HTERT RPE-1 (cell line): ENCODE results near the gene FXYD1.
"Not testable (repeated sequence)": the region's sequence is repeated elsewhere in the genome, so short reads cannot be mapped to it uniquely, and the experiment has no call there.

Experiments used
- in situ Hi-C: fragments of 300-500 bp; cut with MboI; formaldehyde crosslinking; loops from 4 replicates; pipeline ENCODE4 v1.14.3; 2020; ENCODE audit warnings: low sequenced_read_pairs

Gene FXYD1

GRCh38 chr19:35141837-35142605 is 3.4 kb downstream of the FXYD1 start:
- in situ Hi-C loops, result no loop called here

GRCh38 chr19:35142606-35143230 is 4.1 kb downstream of the FXYD1 start:
- in situ Hi-C loops, result no loop called here

DNA sequence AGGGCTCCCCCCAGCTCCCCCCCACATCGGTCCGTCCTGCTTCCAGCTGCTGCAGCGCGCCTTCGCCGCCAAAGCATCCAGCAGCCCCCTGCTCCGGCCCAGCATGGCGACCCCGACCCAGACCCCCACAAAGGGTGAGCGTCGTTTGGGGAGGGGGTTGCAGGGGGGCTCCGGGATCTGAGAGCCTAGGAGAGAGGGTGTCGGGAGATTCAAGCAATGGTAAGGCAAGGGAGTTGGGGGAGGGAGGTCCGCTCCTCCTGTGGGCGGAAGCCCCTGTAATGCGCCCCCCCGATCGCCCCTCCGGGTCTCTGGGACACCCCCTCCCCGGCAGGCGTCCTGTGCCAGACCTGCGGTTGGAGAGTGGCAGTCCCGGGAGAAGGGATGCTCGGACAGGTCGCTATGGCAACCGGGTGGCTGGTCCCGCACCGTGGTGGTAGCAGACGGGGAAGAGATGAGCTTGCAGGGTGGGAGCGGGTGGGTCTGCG is 4.6 kb downstream of the FXYD1 start, which contains the start of gene FXYD7:
FXYD7 (plus strand) TSS at position 25 of the 485 bp plus-strand sequence; CDS start at position 104, 79 bp downstream.
- in situ Hi-C loops, result no loop called here

- in situ Hi-C loops, result no loop called here
These were observed 5.2 kb downstream of the FXYD1 start for GRCh38 chr19:35143818-35144217.

- in situ Hi-C loops, result no loop called here
These were observed 5.6 kb downstream of the FXYD1 start for GRCh38 chr19:35144259-35144599.

DNA sequence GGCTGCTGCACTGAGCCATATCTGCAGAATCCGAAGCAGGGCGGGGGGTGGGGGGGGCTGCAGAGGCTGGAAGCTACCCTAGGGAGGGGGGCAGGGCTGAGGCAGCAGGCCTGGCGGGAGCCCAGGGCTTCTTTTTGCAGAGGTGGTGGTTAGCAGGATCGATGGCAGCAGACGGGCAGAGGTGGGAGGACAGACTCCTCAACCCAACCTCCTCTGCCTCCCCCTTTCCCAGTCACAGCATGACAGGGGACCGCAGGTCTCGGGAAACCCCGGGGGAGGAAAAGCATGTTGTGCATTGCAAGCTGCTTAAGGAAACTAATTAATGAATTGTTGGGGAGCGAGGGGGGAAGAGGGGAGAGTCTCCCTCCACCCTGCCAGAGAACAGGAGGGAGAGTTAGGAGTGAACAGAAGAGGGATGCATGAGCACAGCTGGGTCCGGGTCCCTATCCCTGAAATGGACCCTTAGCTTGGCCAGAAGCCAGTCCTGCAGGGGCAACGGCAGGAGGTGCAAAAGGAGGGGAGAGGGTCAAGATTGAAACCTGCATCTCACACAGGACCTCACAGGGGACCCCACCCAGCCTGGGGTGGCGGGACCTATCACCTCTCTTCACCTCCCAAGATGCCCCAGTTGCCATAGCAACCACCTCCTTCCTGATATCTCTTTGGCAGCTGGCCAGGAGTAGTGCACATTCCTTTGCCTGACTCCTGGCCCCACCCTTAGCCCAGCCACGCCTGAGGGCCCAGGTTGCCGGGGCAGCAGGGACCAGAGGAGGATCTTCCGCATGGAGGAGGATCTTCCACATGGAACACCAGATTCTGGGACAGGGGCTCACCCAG is 6.2 kb downstream of the FXYD1 start:
- in situ Hi-C loops, result no loop called here

- in situ Hi-C loops, result no loop called here
These were observed 8.3 kb downstream of the FXYD1 start for GRCh38 chr19:35146746-35147459.

GRCh38 chr19:35149463-35149862 is 10.8 kb downstream of the FXYD1 start:
- in situ Hi-C loops, result no loop called here

GRCh38 chr19:35150445-35150844 is 11.8 kb downstream of the FXYD1 start:
- in situ Hi-C loops, result no loop called here

DNA sequence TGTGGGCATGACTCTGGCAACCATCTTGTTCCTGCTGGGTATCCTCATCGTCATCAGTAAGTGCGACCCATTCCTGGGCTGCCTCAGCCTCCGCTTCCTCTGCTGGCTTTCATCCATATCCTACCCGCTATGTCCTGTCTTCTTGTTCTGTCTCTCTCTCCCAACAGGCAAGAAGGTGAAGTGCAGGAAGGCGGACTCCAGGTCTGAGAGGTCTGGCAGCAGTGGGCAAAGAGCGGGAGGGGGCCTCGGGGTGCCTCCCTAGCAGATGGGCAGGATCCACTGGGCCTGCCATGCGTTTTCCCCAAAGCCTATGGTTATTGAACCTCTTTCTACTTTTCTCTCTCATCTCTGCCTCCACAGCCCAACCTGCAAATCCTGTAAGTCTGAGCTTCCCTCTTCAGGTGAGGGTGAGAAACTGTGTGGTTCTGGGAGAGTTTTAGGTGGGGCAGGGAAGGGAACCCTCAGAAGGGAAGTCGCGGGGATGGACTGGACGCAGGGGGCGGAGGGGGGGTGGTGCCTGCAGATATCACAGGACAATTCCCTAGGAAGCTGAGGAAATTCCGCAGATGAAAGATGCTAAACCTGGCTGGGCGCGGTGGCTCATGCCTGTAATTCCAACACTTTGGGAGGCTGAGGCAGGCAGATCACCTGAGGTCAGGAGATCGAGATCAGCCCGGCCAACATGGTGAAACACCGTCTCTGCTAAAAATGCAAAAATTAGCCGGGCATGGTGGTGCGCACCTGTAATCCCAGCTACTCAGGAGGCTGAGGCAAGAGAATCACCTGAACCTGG is 12.8 kb downstream of the FXYD1 start:
- in situ Hi-C loops, result no loop called here

- in situ Hi-C loops, result not testable (repeated sequence)
These were observed 14.5 kb downstream of the FXYD1 start for GRCh38 chr19:35153129-35153522.

DNA sequence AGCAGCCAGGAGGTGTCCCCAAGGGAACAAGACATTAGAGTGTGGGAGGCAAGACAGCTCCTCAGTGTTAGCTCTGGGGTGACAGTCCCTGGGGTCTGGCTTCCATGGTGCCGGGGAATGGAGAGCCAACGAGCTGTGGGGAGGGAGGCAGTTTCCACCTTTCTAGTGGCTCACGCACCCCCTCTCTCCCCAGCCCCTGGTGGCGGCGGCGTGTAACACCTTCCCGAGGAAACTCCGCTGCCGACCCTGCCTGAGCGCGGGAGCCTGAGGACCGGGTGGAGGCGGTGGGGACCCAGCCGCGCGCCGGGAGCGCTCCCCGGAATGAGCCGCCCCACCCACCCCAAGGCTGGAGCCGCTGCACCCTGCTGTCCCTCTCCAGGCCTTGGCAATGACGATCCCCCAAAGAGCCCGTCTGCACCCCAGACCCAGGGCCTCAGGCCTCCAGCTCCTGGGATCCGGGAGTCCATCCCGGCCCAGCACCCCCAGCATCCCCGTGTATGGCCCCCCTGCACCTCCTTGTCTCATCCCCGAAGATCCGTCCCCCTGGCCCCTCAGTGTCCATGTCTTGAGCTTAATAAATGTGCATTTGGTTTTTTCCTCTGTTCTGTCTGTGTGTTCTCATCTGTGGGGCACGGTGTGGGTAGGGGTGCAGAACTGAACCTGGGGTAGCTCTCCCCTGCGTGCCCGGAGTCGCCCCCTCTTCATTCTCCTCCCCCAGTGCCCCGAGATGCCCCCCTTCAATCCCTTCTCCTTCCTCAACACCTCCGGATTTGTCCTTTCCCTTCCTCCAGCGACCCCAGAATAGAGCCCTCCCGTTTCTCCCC is 15.3 kb downstream of the FXYD1 start:
- in situ Hi-C loops, result no loop called here

DNA sequence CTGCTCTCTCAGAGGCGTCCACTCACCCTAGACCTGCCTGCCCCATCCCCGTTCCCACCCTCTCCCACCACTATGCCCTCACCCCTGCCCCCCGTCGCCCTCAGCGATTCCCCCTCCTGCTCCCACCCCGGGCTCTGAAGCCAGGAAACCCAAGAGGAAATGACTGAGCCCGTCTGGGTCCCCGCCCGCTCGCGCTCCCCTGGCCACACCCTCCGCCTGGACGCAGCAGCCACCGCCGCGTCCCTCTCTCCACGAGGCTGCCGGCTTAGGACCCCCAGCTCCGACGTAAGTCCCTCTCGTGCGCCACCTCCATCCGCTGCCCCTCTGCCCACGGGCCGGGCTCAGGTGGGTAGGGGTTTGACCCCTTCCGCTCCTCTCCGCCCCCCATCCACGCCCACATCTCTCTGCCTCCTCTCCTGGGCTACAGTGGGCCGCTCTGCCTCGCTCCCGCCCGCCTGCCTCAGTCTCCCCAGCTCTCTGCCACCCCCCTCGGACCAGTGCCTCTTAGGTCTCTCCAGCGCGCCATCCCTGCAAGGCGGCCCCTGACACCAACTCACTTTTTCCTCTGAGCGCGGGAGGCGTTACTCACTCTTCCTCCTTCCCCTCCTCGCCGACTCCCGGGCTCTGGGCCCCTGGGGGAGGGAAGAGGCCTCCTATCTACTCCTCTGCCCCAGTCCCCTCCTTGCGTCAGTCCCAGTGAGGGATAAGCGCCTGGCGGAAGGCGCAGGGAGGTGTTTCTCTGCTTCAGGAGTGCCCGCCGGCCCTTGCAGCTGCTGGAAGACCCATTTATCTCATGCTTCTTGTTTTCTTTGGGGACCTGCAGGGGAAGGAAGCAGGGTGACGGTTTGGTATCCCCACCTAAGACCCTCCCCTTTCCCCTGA is 16.1 kb downstream of the FXYD1 start, which contains the start of gene FXYD5:
FXYD5 (plus strand) TSS at position 211 of the 882 bp plus-strand sequence. CDS start 816 bp downstream, outside the sequence.
- in situ Hi-C loops, result no loop called here

- in situ Hi-C loops, result no loop called here
These were observed 16.8 kb downstream of the FXYD1 start for GRCh38 chr19:35155441-35155840.

DNA sequence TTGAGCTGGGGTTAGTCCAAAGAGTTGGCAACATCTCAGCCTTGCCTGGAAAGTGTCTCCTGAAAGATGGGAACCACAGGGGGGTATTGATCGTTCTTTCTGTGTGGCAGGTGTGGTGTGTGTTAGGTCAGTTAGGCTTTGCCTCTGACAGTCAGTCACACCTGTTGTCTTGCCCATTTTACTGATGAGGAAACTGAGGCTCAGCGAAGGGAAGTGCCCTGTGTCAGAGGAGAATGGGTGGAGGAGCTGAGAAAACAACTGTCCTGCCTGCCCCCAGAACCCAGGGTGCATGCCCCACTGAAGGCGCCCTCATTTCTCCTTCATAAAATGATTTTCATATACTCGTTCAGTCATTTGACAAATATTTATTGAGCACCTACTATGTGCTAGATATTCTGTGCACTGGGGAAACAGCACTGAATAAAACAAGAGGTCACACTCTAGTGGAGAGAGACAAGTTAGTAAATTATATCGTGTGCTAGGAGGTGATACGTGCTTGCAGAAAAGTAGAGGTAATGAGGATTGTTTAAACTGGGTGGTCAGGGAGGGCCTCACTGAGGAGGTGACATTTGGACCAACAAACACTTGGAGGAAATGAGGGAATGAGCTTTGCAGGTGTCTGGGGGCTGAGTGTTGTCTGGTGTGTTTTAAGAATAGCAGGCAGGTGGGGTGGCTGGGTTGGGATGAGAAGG is 17.5 kb downstream of the FXYD1 start:
- in situ Hi-C loops, result no loop called here

- in situ Hi-C loops, result no loop called here
These were observed 18.0 kb downstream of the FXYD1 start for GRCh38 chr19:35156673-35157014.

GRCh38 chr19:35157431-35157830 is 18.8 kb downstream of the FXYD1 start:
- in situ Hi-C loops, result no loop called here

GRCh38 chr19:35159606-35160005 is 21.0 kb downstream of the FXYD1 start:
- in situ Hi-C loops, result no loop called here
